ENCODE results near the gene STEAP1.
"Not testable (repeated sequence)": the region's sequence is repeated elsewhere in the genome, so short reads cannot be mapped to it uniquely, and the experiment has no call there.

The STEAP1 gene

DNA sequence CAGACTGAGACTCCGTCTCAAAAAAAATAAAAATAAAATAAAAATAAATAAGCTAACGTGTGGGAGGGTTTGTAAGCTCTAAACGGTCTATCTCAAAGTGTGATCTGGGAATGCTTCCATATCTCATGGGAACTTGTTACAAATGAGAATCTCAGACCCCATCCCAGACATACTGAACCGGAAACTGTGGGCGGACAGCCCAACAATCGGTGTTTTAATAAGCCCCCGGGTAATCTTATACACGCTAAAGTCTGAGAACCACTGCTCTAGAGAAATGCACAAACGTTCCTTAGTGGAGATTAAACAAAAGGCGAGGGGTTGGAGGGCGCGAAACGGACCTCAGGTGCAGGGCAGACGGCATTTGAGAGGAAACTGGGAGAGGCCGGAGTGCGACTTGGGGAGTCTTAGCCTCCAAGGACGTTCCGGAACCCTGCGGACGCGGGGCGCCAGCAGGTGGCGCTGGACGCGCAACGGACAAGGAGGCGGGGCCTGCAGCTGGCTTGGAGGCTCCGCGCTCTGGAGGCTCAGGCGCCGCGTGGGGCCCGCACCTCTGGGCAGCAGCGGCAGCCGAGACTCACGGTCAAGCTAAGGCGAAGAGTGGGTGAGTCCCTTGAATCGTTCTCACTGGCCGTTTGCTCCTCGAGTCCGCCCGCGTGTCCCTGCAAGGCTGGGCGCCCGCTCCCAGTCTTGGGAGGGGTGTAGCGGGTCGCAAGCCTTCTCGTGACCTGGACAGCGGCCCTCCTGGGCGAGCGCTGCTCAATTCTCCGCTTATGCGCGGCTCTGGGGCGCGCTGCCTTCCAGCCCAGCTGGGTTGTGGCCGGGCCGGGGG, at the start of gene STEAP1:
STEAP1 (plus strand) TSS at position 527 of the 829 bp plus-strand sequence. CDS start 5,320 bp downstream, outside the sequence.
- H3K27ac ChIP-seq: peak within 1 kb of the TSS; percentile 98
- TF ChIP-seq, protein P1, sequence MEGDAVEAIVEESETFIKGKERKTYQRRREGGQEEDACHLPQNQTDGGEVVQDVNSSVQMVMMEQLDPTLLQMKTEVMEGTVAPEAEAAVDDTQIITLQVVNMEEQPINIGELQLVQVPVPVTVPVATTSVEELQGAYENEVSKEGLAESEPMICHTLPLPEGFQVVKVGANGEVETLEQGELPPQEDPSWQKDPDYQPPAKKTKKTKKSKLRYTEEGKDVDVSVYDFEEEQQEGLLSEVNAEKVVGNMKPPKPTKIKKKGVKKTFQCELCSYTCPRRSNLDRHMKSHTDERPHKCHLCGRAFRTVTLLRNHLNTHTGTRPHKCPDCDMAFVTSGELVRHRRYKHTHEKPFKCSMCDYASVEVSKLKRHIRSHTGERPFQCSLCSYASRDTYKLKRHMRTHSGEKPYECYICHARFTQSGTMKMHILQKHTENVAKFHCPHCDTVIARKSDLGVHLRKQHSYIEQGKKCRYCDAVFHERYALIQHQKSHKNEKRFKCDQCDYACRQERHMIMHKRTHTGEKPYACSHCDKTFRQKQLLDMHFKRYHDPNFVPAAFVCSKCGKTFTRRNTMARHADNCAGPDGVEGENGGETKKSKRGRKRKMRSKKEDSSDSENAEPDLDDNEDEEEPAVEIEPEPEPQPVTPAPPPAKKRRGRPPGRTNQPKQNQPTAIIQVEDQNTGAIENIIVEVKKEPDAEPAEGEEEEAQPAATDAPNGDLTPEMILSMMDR (conservative IDR thresholded peaks at IDR 0.05): peak; percentile 91

DNA sequence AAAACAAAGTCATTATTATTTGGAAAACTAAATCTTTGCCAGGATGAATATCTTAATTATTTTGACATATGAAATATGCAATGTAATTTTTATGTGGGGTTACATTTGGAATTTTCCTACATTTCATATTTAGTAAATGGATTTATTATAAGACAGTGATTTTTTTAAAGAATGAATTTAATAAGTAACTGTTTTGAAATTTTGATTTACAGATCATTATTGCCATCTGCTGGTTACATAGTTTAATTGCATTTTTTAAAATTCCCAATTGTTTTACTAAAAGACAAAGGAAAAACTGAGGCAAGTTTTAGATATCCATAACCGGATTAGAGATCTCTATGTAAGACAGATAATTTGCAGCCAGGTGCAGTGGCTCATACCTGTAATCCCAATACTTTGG, 39.3 kb upstream of the STEAP1 start:
- H3K27ac ChIP-seq: not testable (repeated sequence)
- TF ChIP-seq, protein P1 (conservative IDR thresholded peaks at IDR 0.05): peak; percentile 59

GRCh38 chr7:90118551-90119177, 35.6 kb upstream of the STEAP1 start:
- peak overlapping the region; percentile 82 for H3K27ac ChIP-seq

DNA sequence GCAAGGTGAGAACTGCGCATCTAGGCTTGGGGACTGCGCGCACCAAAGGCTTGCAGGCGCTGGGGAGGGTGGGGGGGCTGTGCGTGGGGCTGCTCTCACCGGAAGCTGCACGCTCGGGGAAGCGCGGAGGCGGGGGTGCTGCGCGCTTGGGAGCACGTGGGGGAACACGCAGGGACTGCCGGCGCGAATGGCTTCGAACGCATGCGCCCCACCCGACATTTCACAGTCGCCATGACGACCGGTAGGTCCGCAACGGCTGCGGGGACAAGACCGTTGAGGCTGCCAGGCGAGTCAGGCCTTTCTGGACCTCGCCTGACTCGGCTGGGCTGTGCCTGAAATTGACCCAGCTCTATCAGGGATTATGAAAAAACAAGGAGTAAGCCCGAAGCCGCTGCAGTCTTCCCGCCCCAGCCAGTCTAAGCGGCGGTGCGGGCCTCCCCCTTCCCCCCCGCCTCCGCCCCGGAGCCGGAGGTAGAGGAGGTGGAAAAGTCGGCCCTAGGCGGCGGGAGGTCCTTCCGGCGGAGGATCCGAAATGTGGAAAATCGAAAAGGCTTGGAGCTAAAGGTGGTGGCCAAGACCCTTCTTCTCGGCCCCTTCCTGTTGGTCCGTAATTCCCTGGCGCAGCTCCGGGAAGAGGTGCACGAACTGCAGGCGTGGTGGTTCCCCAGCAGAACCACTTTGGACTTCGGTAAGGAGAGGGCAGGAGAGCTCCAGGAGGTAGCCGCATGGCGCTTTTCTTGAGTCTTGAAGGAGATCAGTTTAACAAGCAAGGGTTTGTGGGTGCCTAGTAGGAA, 34.9 kb upstream of the STEAP1 start:
- TF ChIP-seq, protein P1 (conservative IDR thresholded peaks at IDR 0.05): no peak
- H3K27ac ChIP-seq: peak overlapping the region; percentile 82

- H3K27ac ChIP-seq: peak overlapping the region; percentile 82
Measured at GRCh38 chr7:90120205-90120604, 34.1 kb upstream of the STEAP1 start.

- H3K27ac ChIP-seq: not testable (repeated sequence)
Measured at GRCh38 chr7:90131746-90132145, 22.5 kb upstream of the STEAP1 start.

- H3K27ac ChIP-seq: not testable (repeated sequence)
Measured at GRCh38 chr7:90147079-90147960, 6.9 kb upstream of the STEAP1 start.

GRCh38 chr7:90149428-90149827, 4.8 kb upstream of the STEAP1 start:
- not testable (repeated sequence) for H3K27ac ChIP-seq
- TF ChIP-seq, protein P1 (conservative IDR thresholded peaks at IDR 0.05): peak; percentile 68

DNA sequence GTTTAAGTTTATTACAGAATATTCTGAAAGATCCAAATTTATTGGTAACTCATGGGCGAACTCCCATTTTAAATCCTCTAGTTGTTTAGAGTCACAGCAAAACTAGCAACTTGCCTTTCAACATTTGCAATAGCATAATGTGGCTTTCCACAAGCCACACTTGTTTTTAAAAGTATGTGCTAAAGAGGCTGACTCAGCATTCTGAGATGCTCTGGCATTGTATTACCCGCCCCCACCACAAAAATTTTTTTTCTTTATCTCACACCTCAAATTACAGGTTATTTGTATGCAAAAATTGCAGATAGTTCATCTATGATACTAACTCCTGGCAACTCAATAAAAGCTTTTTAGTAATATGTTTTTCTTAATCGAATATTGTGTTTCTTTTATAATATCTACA, 2.4 kb upstream of the STEAP1 start:
- not testable (repeated sequence) for H3K27ac ChIP-seq
